ENCODE data around the gene CYB5R4.
"Not testable (repeated sequence)": the region's sequence is repeated elsewhere in the genome, so short reads cannot be mapped to it uniquely, and the experiment has no call there.

CYB5R4 gene

GRCh38 chr6:83908813-83909212 lies 49.3 kb downstream of the CYB5R4 start:
- peak; percentile 74 for DNase-seq (ENCODE audit: low read depth)

GRCh38 chr6:83911278-83911677 lies 51.8 kb downstream of the CYB5R4 start:
- no peak for DNase-seq (ENCODE audit: low read depth)

- DNase-seq (ENCODE audit: low read depth), result peak; percentile 11
Measured at GRCh38 chr6:83914953-83915352, 55.5 kb downstream of the CYB5R4 start.

- DNase-seq (ENCODE audit: low read depth), result no peak
Measured at GRCh38 chr6:83917001-83917400, 57.5 kb downstream of the CYB5R4 start.

- peak; percentile 32 for DNase-seq (ENCODE audit: low read depth)
Measured at GRCh38 chr6:83920017-83920416, 60.5 kb downstream of the CYB5R4 start.

- DNase-seq (ENCODE audit: low read depth), result no peak
Measured at GRCh38 chr6:83921315-83921714, 61.8 kb downstream of the CYB5R4 start.

GRCh38 chr6:83927470-83927869 lies 68.0 kb downstream of the CYB5R4 start:
- DNase-seq (ENCODE audit: low read depth), result no peak

- no peak for DNase-seq (ENCODE audit: low read depth)
Measured at GRCh38 chr6:83928286-83928685, 68.8 kb downstream of the CYB5R4 start.

- DNase-seq (ENCODE audit: low read depth), result not testable (repeated sequence)
Measured at GRCh38 chr6:83946201-83946833, 86.8 kb downstream of the CYB5R4 start.

- not testable (repeated sequence) for DNase-seq (ENCODE audit: low read depth)
Measured at GRCh38 chr6:83947983-83948382, 88.5 kb downstream of the CYB5R4 start.

GRCh38 chr6:83948851-83949250 lies 89.4 kb downstream of the CYB5R4 start:
- no peak for DNase-seq (ENCODE audit: low read depth)

GRCh38 chr6:83951423-83951822 lies 91.9 kb downstream of the CYB5R4 start:
- not testable (repeated sequence) for DNase-seq (ENCODE audit: low read depth)

- DNase-seq (ENCODE audit: low read depth), result peak; percentile 10
Measured at GRCh38 chr6:83952830-83953229, 93.3 kb downstream of the CYB5R4 start.

- no peak for DNase-seq (ENCODE audit: low read depth)
Measured at GRCh38 chr6:83954371-83954770, 94.9 kb downstream of the CYB5R4 start.

GRCh38 chr6:83958241-83958685 lies 98.8 kb downstream of the CYB5R4 start:
- peak; percentile 38 for DNase-seq (ENCODE audit: low read depth)

- DNase-seq (ENCODE audit: low read depth), result no peak
Measured at GRCh38 chr6:83960664-83961063, 101.2 kb downstream of the CYB5R4 start.

GRCh38 chr6:83962582-83962981 lies 103.1 kb downstream of the CYB5R4 start:
- no peak for DNase-seq (ENCODE audit: low read depth)

GRCh38 chr6:83966539-83966938 lies 107.0 kb downstream of the CYB5R4 start:
- no peak for DNase-seq (ENCODE audit: low read depth)

GRCh38 chr6:83970582-83970981 lies 111.1 kb downstream of the CYB5R4 start:
- no peak for DNase-seq (ENCODE audit: low read depth)

GRCh38 chr6:83974409-83975050 lies 115.0 kb downstream of the CYB5R4 start:
- no peak for DNase-seq (ENCODE audit: low read depth)

GRCh38 chr6:83976037-83976755 lies 116.7 kb downstream of the CYB5R4 start:
- DNase-seq (ENCODE audit: low read depth), result no peak

GRCh38 chr6:83976871-83977270 lies 117.4 kb downstream of the CYB5R4 start:
- DNase-seq (ENCODE audit: low read depth), result no peak

- no peak for DNase-seq (ENCODE audit: low read depth)
Measured at GRCh38 chr6:83978324-83978734, 118.8 kb downstream of the CYB5R4 start.

All from iris pigment epithelial cell (primary cell).